GM12801 (cell line): Measurements from ENCODE around the gene TSNAX.

Source experiments
- CTCF ChIP-seq: IDR thresholded peaks from one replicate; pipeline ENCODE4 v1.5.1; 2011; ENCODE audit warnings: control low read depth; ENCODE audit not compliant: insufficient read length; ENCODE audit errors: extremely low read depth

Gene TSNAX

DNA sequence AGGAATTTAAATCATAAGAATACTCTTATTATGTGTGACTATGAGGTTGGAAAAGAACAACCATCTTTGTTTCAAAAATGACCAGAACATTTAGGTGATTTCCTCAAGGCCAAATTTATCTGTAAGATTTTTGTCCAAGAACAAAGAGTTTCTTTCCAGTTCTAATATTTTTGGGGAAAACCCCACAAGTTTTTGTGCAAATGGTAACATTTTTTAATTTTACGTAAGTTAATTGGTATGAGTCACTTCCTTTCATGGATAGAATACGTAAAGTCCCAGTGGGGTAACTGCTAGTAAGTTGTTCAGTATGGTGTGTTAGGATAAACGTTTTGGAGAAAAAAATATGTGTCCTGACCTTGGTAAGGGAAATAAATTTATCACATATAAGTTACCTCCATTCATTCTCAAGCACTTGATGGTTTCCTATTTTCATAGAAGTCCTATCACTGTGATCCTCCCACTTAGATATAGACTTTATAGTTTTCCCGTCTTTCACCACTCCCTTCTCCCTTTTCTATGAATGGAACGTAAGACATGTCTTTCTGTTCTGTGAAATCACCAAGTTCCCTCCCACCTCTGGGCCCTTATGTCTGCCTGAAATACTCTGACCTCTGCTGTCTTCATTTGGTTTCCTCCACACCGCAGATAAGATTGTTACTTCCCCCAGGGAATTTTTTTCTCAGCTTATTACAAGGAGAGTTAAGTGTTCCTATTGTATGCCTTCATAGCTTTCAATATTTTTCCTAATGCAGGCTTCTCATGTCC lies 34.9 kb upstream of the TSNAX start:
- TF ChIP-seq CTCF = no peak

GRCh38 chr1:231494439-231495110 lies 33.9 kb upstream of the TSNAX start:
- no peak for TF ChIP-seq CTCF

DNA sequence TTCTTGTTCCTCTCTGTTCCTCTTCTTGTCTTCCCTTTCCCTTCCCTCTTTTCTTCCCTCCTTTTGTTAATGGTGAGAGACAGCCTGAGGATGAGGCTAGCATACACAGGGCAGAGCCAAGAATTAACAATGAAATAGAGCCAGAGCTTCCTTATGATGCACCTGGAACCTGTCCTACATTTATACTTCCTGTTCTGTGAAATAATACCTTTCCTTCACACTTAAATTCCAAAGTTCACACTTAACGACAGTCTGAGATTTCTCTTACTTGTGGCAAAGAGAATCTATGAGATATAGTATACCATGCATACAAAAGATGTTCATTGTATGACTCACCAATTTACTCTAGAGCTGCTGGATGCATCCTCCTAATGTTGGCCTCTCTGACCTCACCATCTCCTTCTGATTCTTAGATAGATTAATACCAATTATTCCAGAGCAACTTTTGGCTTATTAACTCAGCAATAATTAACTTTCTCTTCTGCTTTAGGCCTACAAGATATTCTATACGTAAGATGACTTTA lies 30.8 kb upstream of the TSNAX start:
- TF ChIP-seq CTCF = no peak

DNA sequence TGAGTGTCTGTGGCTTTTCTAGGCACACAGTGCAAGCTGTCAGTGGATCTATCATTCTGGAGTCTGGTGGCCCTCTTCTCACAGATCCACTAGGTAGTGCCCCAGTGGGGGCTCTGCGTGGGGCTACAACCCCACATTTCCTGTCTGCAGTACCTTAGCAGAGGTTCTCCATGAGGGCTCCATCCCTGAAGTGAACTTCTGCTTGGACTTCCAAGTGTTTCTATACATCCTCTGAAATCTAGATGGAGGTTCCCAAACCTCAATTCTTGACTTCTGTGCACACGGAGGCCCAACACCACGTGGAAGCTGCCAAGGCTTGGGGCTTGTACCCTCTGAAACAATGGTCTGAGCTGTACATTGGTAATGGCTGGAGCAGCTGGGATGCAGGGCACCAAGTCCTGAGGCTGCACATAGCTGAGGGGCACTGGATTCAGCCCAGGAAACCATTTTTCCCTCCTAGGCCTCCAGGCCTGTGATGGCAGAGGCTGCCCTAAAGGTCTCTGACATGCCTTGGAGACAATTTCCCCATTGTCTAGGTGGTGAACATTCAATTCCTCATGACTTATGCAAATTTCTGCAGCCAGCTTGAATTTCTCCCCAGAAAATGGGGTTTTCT lies 29.2 kb upstream of the TSNAX start:
- no peak for TF ChIP-seq CTCF

- TF ChIP-seq CTCF = no peak
Measured at GRCh38 chr1:231500666-231501065, 27.8 kb upstream of the TSNAX start.

DNA sequence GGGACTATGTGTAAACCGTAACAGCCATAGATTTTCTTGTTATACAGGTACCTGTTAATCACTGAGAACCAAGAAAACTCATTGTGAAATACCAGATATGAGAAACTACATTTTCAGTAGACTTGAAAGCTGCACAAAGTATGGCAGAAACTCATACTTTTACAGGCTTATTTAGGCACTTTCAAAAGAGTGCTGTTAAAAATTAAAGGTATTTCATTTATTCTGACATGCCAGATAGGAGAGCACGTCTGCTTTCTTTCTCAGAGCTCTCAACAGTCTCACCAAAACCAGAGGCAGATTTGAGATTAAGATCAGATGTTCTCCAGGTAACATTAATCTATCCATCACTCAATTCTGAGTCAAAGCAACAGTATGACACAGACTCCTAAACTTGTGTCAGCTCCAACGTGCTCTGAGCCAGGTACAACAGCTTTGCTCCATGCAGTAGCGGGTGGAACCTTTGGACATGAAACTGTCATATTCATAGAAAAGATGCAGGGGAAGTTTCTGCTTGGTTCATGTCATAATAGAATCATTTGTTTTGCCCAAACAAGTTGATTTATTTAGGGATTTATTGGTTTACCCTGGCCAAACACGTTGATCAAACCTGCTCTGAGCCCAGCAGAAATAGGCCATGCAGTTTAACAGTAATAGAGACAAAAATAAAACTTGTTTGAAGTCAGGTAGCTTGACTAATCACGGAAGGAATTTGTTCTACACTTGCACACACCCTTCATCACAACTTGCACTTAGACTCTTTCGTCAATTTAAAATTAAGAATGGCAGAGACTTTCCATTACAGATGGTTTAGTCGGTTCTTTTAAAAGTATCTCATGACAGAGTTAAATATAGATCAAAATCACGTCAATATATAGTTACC lies 20.8 kb upstream of the TSNAX start:
- no peak for TF ChIP-seq CTCF
